UCSD-AML1 (cell line): ENCODE data around the gene PCSK1N.

Experiments used
- DNase-seq: peaks from one replicate; lab custom pipeline; 2025; ENCODE audit not compliant: unreplicated experiment; lab: John Stamatoyannopoulos, UW

PCSK1N gene

GRCh38 chrX:48791063-48791820 lies 44.2 kb downstream of the PCSK1N start:
- DNase-seq = no peak

GRCh38 chrX:48790477-48790876 lies 44.9 kb downstream of the PCSK1N start:
- no peak for DNase-seq

- DNase-seq = no peak
Observed at GRCh38 chrX:48789366-48790220, 45.8 kb downstream of the PCSK1N start.

- DNase-seq = no peak
Observed at GRCh38 chrX:48787505-48788443, 47.6 kb downstream of the PCSK1N start.

- DNase-seq = no peak
Observed at GRCh38 chrX:48786825-48787504, 48.4 kb downstream of the PCSK1N start.

GRCh38 chrX:48786341-48786800 lies 49.0 kb downstream of the PCSK1N start, which contains the start of gene GATA1:
TSS of gene GATA1 (plus strand) at chrX:48786590. CDS start at chrX:48791110, 4,520 bp downstream.
- peak; percentile 45 for DNase-seq

- no peak for DNase-seq
Observed at GRCh38 chrX:48785540-48786214, 49.7 kb downstream of the PCSK1N start.

GRCh38 chrX:48785186-48785539 lies 50.2 kb downstream of the PCSK1N start:
- no peak for DNase-seq

- DNase-seq = no peak
Observed at GRCh38 chrX:48784726-48785125, 50.7 kb downstream of the PCSK1N start.

GRCh38 chrX:48782795-48783194 lies 52.6 kb downstream of the PCSK1N start:
- peak; percentile 24 for DNase-seq

- DNase-seq = no peak
Observed at GRCh38 chrX:48782216-48782615, 53.2 kb downstream of the PCSK1N start.

- DNase-seq = no peak
Observed at GRCh38 chrX:48781705-48782104, 53.7 kb downstream of the PCSK1N start.
